Activated CD8-positive, alpha-beta memory T cell treated with anti-CD3 and anti-CD28 coated beads, Interleukin-2, amount 50 U/mL, for 24 hours (primary cell): ENCODE data around the gene TSPAN3.

Experiments used
- DNase-seq: peaks from one replicate; pipeline ENCODE4 v3.0.0-alpha.2; 2020; ENCODE audit errors: extremely low read depth

Gene TSPAN3

GRCh38 chr15:77053709-77054108 lies 17.2 kb downstream of the TSPAN3 start:
- DNase-seq = no peak

DNA sequence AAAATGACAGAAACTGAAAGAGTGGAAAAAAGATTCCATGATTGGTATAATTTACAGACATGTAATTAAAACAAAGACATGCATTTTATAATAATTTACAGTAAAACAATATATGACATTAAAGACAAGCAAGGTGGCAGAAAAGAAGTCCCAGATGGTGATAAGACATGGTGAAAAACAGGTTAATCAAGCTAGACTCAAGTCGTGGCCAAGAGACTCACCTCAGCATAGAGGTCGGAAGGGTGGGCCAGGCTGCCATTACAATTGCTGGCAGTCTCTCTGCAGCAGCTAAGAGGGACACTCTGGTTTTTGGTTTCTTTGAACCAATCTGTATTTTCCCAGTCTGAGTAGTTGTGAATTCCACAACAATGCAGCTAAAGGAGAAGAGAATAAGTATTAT lies 18.4 kb downstream of the TSPAN3 start:
- no peak for DNase-seq

- no peak for DNase-seq
Observed at GRCh38 chr15:77048135-77048876, 22.6 kb downstream of the TSPAN3 start.

DNA sequence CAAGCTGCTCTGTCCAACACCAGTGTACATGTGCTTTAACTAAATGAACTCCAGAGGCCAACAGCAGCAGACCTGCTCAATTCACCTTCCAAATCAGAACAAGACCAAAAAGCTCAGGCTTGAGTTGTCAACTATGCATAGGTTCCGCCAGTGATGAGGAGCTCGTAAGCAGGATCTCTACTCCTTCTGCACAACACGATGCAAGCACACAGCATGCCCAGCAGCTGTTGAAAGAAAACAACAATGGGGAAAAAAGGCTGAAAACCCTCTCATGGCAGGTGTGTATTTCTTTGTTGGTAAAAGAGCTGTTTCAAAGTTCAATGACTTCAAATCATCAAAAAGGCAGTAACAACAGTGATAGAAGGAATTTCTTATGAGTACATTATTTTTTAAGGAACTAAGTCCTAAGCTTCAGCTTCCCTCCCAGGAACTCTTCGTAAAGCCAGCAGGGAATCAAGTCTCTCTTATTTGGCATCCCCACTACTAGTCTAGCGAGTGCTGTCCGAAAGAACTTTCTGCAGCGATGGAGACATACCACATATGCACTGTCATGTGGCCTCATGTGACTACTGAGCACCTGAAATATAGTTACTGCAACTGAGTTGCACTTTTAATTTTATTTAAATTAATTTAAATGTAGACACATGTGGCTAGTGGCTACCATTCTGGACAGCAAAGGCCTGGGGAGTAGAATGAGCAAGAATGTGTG lies 24.1 kb downstream of the TSPAN3 start:
- no peak for DNase-seq

DNA sequence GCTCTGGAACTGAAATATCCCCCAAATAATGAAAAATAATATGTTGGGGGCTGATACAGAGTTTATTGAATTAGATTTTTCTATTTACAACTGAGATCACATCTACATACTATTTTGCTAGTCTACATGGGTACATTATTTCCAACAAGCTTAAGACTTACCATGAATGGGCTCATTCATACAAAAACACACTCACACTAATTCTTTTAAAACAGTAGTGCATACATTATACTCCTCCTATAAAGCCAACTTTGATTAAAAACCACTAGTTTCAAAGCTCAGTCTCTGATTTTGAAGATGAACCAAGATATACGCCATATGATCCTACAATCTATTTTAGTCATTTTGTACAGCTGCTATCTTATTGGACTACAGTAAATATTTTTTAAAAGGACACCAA lies 24.9 kb downstream of the TSPAN3 start:
- DNase-seq = no peak

DNA sequence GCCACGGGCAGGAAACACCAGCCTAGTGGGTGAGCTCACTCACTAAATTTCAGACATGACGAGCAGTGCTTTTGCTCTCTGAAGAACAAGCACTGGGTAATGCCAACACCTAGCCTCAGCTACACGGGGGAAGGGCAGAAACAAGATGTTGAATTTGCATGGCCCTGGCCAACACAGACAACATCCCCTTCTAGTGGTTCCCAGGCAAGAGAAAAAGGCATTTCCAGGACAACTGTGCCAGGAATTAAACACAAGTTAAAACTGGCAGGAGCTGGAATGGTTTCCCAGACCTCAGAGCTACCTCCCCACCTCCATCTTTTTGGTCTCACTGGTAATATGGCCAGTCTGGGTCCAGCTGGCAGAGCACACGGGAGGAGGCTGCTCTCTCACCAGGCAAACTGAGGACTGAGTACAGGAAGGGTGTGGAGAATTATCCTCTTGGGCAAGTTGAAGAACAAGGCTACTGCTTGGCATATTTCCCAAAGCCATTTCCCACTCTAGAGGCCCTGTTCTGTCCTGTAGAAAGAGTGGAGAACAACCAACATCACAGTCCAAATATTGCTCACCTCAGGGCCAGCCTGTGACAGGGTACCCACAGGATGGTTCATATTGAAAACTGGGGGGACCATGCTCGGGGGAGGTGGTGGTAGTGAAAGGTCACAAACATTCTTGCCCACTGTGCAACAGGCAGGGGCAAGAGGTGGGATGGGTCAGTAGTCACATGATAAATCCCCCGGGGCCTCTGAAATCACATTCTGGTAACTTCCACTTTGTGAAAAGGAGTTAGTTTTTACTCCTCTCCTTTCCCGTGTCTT lies 26.5 kb downstream of the TSPAN3 start:
- DNase-seq = no peak

- no peak for DNase-seq
Observed at GRCh38 chr15:77042955-77043920, 27.7 kb downstream of the TSPAN3 start.

DNA sequence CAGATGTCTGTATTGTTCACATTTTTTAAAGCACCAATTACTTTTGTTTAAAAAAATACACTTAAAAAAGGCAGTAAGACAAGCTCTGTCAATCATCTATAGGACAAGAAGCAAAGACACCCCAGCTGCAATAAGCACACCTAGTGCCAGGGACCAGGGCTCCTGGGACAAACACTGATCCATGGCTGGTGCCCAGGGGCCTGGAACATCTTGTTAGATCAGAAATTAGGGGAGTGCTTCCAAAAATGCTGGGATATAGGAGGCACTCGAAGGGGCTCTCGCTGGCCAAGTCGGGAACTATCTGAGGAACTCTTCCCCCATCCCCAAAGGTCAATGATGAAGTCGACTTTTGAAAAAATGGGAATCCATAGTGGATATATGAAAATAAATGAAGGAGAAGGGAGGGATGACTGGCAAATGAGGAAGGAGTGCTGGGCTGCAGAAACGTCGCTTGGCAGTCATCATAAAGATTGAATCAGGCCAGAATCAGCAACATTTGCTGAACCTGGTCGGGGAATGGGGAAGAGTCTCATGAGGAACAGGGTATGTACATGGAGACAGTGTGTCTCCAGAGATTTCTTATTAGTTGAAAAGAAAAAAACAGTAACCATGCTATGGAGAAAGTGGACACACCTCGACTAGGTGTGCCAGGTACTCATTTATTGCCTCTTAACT lies 28.5 kb downstream of the TSPAN3 start:
- no peak for DNase-seq

- no peak for DNase-seq
Observed at GRCh38 chr15:77040673-77041072, 30.2 kb downstream of the TSPAN3 start.

GRCh38 chr15:77039848-77040247 lies 31.1 kb downstream of the TSPAN3 start:
- no peak for DNase-seq

GRCh38 chr15:77039217-77039533 lies 31.7 kb downstream of the TSPAN3 start:
- no peak for DNase-seq

- no peak for DNase-seq
Observed at GRCh38 chr15:77038312-77039216, 32.3 kb downstream of the TSPAN3 start.

DNA sequence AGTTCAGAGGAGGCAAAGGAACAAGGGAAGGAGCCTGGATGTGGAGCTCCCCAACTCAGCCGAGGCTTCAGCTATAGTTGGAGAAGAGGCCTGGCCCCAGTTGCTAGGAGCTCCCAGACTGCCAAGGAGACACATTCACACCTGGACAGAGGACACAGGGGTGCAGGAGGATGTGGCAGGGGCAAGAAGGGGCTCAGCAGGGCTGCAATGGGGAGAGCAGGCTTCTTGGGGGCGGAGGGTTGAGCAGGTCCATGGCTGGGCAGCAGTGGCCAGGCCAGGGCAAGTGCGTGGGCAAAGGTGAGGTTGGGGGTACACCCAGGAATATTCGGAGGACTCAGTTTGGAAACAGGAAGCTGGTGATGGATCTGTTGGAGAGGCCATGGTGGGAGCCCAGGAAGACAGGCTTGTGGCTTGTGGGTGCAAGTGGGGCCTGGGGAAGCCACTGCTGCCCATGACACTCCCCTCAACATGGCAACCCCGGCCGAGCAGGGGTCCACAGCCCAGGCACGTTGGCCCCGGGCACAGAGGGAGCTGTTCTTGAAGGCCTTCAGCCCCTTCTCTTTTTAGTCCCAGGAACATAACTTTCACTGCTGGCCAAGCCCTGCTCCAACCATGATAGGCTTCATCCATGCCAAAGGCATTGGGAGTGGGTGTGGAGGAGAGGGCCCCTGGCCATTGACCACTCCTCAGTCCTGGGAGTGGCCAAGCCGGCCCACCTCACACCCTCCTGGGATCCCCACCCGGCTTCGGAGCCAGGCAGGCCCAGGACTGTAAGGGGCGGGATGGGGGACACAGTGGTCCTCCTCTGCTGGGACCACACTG lies 33.3 kb downstream of the TSPAN3 start:
- DNase-seq = no peak

DNA sequence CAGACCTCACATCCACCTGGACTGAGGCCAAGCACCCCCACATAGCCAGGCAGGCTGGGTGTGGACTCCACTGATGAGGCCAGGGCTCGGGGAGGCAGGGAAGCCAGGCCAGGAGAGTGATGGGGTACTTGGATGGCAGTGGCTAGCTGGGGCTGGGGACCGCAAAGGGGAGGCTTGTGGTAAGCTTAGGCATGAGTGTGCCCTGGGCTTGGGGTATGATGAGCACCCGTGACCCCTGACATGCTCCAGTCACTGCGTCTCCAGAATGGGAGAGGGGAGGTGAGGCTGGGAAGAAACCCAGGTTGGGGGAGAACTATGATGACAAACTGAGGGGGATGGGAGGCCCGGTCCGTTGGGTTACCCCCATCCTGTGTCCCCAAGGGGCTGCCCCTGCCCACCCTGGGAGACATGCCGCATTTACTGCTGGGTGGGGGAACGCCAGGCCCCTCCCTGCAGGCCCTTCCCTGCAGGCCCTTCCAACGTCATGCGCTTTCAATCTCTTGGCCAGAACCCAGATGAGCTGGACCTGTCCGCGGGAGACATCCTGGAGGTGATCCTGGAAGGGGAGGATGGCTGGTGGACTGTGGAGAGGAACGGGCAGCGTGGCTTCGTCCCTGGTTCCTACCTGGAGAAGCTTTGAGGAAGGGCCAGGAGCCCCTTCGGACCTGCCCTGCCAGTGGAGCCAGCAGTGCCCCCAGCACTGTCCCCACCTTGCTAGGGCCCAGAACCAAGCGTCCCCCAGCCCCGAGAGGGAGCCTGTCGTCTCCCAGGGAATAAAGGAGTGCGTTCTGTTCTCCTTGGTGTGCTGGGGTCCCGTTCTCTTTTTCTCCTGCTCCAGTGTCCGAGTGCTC lies 34.1 kb downstream of the TSPAN3 start:
- DNase-seq = no peak

DNA sequence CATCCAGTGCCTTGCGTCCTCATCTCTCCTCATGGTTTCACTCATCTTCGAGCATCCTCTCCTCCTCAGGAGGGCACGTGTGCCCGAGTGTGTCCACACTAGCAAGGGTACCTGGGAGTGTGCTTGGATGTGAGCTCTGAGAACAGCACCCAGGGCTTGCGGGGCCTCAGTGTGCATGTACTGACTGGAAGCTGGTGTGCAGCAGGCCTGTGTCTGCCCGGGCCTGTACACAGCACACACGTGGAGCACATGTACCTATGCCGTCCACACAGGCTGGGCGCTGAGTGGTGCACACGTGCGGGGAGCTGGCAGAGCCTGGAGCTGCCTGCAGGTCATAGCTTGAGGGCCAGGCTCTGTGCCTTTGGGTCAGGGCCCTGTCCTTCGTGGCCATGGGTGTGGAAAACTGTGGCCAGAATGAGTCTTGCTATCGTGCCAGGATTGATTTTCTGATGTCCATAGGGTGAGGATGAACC lies 34.9 kb downstream of the TSPAN3 start:
- DNase-seq = no peak

DNA sequence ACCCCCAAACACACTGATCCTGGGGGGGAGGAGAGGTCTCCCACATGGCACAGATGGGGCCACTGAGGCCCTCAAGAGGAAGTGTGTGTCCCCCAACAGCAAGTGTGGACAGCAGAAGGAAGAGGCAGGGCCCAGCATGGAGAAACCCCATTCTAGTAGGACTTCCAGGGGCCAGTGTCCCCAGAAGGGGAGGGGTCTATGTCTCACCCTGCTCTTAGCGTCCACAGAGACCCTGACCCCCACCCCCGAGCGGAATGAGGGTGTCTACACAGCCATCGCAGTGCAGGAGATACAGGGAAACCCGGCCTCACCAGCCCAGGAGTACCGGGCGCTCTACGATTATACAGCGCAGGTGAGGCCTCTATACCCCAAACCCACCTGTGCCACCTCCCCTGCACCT lies 35.3 kb downstream of the TSPAN3 start:
- DNase-seq = no peak

- DNase-seq = no peak
Observed at GRCh38 chr15:77034695-77035489, 36.0 kb downstream of the TSPAN3 start.
